GM19351 (cell line): ENCODE measurements around the gene LRRC2.
"Not testable (repeated sequence)": the region's sequence is repeated elsewhere in the genome, so short reads cannot be mapped to it uniquely, and the experiment has no call there.

Experiments used
- ATAC-seq: cut with Tn5 transposase; IDR thresholded peaks from one replicate; pipeline ENCODE4 v1.9.1; 2021; ENCODE audit warnings: mild to moderate bottlenecking, moderate library complexity; ENCODE audit not compliant: unreplicated experiment

The LRRC2 gene

DNA sequence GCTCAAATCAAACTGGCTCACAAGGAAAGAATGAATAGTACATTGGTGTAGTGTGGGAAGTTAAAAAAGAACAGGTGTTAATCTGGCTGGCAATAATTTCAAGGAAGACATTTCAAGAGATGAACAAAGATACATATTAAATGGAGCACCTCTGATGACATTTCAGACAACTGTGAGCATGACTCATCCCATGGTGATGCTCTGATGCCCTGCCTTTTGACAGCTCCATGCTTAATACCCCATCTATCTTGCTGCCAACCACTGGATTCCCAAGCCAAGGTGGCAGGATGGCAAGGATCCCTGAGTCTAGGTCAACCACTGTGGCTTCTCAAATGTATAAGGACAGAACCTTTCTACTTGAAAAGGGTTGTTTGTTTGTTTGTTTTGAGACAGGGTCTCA, 29.3 kb downstream of the LRRC2 start:
- no peak for ATAC-seq

DNA sequence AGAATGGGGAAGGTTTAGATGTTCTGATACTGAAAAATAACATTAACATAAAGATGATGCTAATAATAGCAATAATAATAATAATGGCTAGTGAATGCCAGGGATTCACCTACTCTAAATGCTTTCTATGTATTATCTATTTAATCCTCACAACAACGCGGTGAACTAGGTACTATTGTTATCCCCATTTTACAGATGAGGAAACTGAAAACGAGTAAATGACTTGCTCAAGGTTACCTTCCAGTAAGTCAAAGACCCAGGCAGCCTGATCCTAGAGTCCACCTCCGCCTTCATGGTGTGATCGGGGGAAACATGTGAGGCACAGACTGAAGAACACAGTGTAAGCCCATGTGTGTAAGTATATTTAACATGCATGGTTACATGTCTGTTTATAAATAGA, 30.4 kb downstream of the LRRC2 start:
- no peak for ATAC-seq

- no peak for ATAC-seq
Observed at GRCh38 chr3:46533091-46533490, 33.0 kb downstream of the LRRC2 start.

DNA sequence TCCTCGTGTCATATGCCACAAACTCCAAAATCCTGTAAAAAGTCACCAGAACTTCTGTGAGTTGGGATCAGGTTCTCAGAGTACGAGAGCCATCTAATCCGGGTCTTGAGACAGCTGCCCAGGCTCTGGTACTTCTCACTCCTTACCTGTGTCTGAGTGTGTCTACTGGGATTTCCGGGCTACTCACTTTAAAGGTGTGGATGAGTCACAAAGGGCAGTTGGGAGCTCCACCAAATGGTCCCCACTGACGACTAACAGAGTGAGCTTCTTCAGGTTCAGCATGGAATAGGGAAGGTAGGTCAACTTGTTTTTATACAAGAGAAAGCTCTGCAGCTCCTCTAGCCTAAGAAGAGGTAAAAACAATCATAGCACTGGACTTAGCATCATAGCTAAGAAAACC, 38.9 kb downstream of the LRRC2 start:
- no peak for ATAC-seq

DNA sequence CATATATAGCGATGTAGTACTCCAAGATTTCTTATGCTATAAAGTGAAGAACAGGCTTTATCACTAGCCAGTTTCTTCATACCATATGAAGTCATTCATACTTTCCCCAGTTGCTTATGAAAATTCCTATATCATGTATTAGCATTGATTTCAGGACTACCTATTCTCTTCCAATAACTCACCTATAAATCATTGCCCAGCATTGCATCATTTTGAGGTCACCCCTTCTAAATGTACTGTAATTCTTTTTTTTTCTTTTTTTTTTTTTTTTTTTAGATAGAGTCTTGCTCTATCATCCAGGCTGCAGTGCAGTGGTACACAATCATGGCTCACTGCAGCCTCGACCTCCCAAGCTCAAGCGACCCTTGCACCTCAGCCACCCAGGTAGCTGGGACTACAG, 41.3 kb downstream of the LRRC2 start:
- ATAC-seq: no peak

DNA sequence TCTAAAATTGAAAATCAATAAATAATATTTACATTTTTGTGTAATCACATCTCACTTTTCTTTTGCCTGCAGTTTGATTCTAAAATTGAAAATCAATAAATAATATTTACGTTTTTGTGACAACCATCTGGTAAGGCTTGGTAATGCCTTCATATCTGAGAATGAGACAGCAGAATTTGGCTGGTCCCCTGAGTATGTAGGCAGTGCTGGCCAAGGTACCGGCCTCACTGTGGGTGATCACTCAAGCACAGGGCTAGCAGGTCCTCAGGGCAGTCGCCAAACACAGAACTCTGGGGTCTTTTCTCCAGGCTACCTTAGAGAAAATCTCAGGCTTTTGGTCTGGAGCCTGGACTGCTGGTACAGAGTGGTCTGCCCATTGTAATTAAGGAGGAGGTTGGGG, 42.1 kb downstream of the LRRC2 start:
- no peak for ATAC-seq

- no peak for ATAC-seq
Observed at GRCh38 chr3:46523556-46523955, 42.5 kb downstream of the LRRC2 start.

DNA sequence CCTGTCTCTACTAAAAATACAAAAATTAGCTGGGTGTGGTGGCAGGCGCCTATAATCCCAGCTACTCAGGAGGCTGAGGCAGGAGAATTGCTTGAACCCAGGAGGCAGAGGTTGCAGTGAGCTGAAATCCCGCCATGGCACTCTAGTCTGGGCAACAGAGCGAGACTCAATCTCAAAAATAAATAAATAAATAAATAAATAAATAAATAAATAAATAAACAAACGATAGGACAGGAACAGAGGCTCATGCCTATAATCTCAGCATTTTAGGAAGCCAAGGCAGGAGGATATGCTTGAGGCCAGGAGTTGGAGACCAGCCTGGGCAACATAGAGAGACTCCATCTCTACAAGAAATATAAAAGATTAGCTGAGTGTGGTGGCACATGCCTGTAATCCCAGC, 43.9 kb downstream of the LRRC2 start:
- ATAC-seq: not testable (repeated sequence)

DNA sequence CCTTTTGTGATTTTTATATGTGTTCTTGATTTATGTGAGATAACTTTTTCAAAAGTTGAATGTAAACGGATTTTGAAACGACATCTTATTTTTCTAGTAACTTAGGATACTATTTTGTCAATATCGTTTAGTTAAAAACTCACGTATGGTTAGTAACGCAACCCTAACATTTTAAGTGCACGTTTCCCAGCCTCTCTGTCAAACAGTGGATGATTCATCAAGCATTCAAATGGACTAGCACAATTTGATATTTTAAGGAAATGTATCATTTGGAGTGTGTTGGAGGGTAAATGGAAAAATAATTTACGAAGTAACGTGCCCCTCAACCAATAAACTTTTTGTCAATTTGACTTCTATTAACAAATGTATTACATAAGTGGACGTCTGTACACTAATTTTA, 45.0 kb downstream of the LRRC2 start:
- no peak for ATAC-seq

GRCh38 chr3:46520531-46520930, 45.6 kb downstream of the LRRC2 start:
- ATAC-seq: no peak

- ATAC-seq: no peak
Observed at GRCh38 chr3:46519952-46520351, 46.1 kb downstream of the LRRC2 start.

DNA sequence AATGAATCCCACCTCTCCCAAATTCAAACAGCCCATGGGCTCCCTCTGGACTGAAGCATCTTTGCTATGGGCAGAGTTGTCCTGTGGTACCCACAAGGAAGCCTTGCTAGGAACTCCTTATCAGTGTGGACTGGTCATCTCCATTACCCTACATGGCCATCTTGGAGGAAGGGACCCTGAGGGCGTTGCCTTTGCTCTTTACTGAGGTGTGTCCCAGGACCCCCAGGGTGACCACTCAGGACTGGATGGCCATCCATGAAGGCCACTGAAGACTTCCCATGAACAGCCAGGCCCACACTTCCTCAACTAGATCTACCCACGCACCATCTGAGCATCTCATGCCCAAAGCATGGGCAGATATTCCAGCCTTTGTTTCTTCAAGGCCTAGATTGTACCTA, 48.3 kb downstream of the LRRC2 start:
- no peak for ATAC-seq

GRCh38 chr3:46517016-46517783, 48.9 kb downstream of the LRRC2 start:
- no peak for ATAC-seq

GRCh38 chr3:46516521-46516920, 49.6 kb downstream of the LRRC2 start:
- ATAC-seq: no peak

- ATAC-seq: no peak
Observed at GRCh38 chr3:46512191-46512749, 53.8 kb downstream of the LRRC2 start.

DNA sequence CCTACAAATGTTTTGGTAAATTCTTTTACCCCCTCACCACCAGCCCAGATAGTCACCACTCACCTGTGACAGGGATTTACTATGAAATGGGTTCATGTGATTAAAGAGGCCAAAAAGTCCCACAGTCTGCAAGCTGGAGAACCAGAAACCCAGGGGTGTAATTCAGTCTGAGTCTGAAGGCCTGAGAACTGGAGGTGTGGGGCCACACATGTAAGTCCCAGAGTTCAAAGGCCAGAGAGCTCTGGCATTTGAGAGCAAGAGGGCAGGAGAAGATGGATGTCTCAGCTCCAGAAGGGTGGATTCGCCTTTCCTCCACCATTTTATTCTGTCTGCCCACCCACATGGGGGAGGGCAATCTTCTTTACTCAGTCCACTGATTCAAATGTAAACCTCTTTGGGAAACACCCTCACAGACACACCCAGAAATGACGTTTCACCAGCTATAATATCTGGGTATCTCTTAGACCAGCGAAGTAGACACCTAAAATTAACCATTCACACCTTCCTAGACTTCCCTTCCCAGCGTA, 56.4 kb downstream of the LRRC2 start:
- ATAC-seq: no peak

GRCh38 chr3:46508850-46509591, 57.1 kb downstream of the LRRC2 start:
- no peak for ATAC-seq

DNA sequence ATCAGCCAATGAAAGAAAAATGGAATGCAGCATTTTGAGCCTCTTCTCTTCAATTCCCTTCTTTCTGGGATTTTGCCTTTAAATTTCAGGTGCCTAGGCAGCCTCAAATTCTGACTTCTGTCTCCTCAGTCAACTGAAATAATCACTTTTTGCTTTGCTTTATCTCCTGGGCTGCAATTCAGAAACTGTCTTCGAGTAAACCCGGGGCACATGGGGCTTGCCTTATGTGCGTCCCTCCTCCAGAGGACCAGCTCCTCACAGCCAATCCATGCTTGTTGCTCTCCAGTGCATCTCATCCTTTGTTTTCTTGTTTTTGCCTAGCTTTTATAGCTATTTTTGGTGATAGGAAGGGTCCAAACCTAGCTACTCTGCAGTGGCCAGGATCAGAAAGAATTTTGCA, 59.6 kb downstream of the LRRC2 start:
- no peak for ATAC-seq

GRCh38 chr3:46505953-46506352, 60.1 kb downstream of the LRRC2 start:
- no peak for ATAC-seq

DNA sequence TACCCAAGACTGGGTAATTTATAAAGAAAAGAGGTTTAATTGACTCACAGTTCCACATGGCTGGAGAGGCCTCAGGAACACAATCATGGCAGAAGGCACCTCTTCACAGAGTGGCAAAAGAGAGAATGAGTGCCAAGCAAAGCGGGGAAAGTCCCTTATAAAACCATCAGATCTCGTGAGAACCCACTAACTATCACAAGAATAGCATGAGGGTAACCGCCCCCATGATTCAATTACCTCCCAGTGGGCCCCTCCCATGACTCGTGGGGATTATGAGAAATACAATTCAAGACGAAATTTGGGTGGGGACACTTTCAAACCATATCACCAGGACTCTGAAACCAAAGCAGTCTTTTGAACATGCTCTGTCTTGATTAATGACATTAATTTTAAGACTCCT, 61.3 kb downstream of the LRRC2 start:
- no peak for ATAC-seq

DNA sequence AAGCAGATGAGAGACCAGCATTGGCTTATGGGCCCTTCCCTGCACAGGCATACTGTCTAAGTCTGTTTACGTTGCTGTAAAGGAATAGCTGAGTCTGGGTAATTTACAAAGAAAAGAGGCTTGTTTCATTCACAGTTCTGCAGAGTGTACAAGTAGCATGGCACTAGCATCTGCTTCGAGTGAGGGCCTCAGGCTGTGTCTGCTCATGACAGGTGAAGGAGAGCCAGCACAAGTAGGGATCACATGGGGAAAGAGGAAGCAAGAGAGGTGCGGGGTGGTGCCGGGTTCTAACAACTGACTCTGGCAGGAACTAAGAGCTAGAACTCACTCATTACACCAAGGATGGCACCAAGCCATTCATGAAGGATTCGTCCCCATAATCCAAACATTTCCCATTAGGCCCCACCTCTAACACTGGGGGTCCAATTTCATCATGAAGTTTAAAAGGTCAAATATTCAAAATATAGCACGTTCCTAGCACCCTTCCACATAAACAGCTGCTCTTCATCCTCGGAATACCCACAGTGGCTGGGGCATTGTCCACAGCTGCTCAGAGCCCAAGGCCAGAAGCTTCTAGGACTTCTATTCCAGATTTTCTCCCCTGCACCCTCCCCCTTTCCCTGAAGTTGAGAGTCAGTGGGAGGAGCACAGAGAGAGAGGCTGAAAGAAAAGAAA, 62.8 kb downstream of the LRRC2 start:
- no peak for ATAC-seq
